ENCODE data around the gene LGR4. TPM values are rescaled to one million over a fixed set of nuclear protein-coding genes. Genes with fewer than 3 reads are reported as not detected.

Gene LGR4
- total RNA-seq, 1 experiment from 2014 or later: 7.1 TPM

DNA sequence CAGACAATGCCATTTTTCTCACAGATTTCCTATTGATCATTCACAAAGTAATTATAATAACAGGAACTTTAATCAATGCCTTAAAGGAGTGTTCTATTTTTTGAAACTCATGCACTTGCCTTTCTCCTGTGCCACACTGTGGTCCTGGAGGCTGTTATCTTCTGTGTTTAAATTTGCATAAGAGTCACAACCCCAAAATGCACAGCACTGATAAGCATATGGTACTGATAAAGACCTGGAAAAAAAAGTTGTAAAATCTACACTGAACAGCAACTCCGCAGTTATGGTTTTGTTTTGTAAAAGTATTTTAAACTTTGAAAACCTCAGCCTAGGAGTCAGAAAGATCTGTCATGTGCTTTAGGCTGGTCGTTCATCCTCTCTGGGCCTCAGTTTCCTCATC lies 100.4 kb downstream of the LGR4 start (continued):
- no peak for TF ChIP-seq POLR2AphosphoS5 (IDR thresholded peaks at IDR 0.05; ENCODE audit: low read depth, low read length)

DNA sequence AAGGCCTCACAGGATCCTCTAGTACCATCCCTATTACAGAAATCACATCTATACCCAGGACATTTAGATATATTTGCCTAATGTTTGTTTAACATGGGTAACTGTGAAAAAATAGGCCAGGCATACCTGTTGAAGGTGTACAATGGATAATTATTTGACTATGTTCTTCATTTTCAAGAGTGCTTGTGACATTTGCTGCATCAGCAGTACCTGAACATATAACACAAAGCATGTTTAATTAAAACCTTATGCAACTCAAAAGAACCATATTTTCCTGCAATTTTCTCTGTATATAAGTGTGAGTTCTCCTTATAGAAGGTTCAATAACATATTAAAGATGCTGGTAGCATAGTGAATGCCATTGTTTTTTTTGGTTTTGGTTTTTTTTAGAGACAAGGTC lies 101.1 kb downstream of the LGR4 start:
- ChIA-PET CTCF (interaction anchor here (1.5 kb wide), 1 partner anchor 13 kb away, joined by 3 read pairs; no protein-coding TSS in a partner anchor), RAD21 (ENCODE audit: low non-redundant PET in 1 of 2, low total read pairs in 2 of 2, uncharacterized antibody in 2 of 2, unreplicated experiment in 2 of 2) (no interaction called here), POLR2A (no interaction called here)
- intact Hi-C loops (cut with micrococcal nuclease): no loop called here
- H3K4me2 ChIP-seq (ENCODE audit: low read length): no peak overlapping the region
- no peak overlapping the region for H3K27ac ChIP-seq (ENCODE audit: low read depth, low read length)
- no peak for TF ChIP-seq TCF7L2 (IDR thresholded peaks at IDR 0.05; ENCODE audit: borderline replicate concordance, extremely low read depth, insufficient read depth, insufficient read length)
- TF ChIP-seq ELF1 (IDR thresholded peaks at IDR 0.05; ENCODE audit: borderline replicate concordance, low read depth): no peak
- no peak for TF ChIP-seq SP1 (IDR thresholded peaks at IDR 0.05; ENCODE audit: low read depth)
- no peak for TF ChIP-seq CEBPB (IDR thresholded peaks at IDR 0.05; ENCODE audit: low read depth)
- TF ChIP-seq EZH2 (IDR thresholded peaks at IDR 0.05): no peak
- no peak for TF ChIP-seq EGR1 (IDR thresholded peaks at IDR 0.05; ENCODE audit: low read depth)
- no peak for TF ChIP-seq SRF (IDR thresholded peaks at IDR 0.05; ENCODE audit: low read depth)
- no peak for TF ChIP-seq FOSL1 (IDR thresholded peaks at IDR 0.05; ENCODE audit: low read depth)
- no peak for TF ChIP-seq YY1 (IDR thresholded peaks at IDR 0.05; ENCODE audit: extremely low read depth, insufficient replicate concordance, low read depth, low read length)
- BruUV-seq (replicated peaks): no TSS peak
- H2AFZ ChIP-seq (ENCODE audit: low read depth, low read length, poor library complexity, severe bottlenecking): no peak overlapping the region
- no peak overlapping the region for H3K4me3 ChIP-seq (replicated peaks in 1 of 2; ENCODE audit: low read depth in 1 of 2, low read length in 2 of 2)
- DNase-seq (ENCODE audit: low read depth, low spot score) (no peak), ATAC-seq (no peak)
- no peaks in the 10 kb centered on the region for H3K9me2 ChIP-seq (ENCODE audit: insufficient read depth)
- no peaks in the 10 kb centered on the region for H3K4me1 ChIP-seq (ENCODE audit: control insufficient read depth in 1 of 2, insufficient read depth in 2 of 2, low read length in 2 of 2)
- H3K9me3 ChIP-seq (ENCODE audit: control insufficient read depth in 1 of 2, insufficient read depth in 1 of 2, low read depth in 1 of 2, low read length in 2 of 2): no peaks in the 10 kb centered on the region
- no peaks in the 10 kb centered on the region for H3K79me2 ChIP-seq (ENCODE audit: insufficient read depth, low read length)
- H3K9ac ChIP-seq (ENCODE audit: low read length): no peak overlapping the region
- H4K20me1 ChIP-seq (ENCODE audit: insufficient read depth): no peaks in the 10 kb centered on the region
- no peaks in the 10 kb centered on the region for H3K27me3 ChIP-seq (ENCODE audit: insufficient read depth, low read length)
- H3K36me3 ChIP-seq (ENCODE audit: control insufficient read depth in 1 of 2, insufficient read depth in 2 of 2, low read length in 2 of 2): no peaks in the 10 kb centered on the region

DNA sequence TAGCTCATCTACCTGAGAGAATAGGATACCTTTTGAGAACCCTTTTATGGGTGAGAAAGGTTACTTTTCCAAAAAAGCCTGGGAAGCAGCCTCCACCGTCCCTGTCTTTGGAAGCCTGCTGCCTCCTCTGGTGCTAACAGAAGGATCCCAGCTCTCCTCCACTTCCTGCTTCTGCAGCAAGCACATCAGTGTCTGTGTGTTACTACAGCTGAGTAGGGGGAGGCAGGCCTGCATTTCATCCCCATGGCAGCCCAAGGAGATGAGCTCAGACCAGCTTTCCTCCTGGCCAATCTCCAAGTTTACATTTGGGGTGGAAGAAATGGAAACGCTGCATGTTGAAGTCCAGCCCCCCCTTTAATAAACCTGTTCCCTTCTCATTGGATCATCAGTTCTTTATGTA lies 102.2 kb downstream of the LGR4 start:
- Histone ChIP-seq H3K4me2 (ENCODE audit: low read length) (no peak overlapping the region), H3K9me2 (ENCODE audit: insufficient read depth) (no peaks in the 10 kb centered on the region), H2AFZ (ENCODE audit: low read depth, low read length, poor library complexity, severe bottlenecking) (no peak overlapping the region), H3K36me3 (ENCODE audit: control insufficient read depth in 1 of 2, insufficient read depth in 2 of 2, low read length in 2 of 2) (no peaks in the 10 kb centered on the region), H3K9ac (ENCODE audit: low read length) (no peak overlapping the region), H3K4me1 (ENCODE audit: control insufficient read depth in 1 of 2, insufficient read depth in 2 of 2, low read length in 2 of 2) (no peaks in the 10 kb centered on the region), H3K27me3 (ENCODE audit: insufficient read depth, low read length) (no peaks in the 10 kb centered on the region), H3K9me3 (ENCODE audit: control insufficient read depth in 1 of 2, insufficient read depth in 1 of 2, low read depth in 1 of 2, low read length in 2 of 2) (no peaks in the 10 kb centered on the region), H3K4me3 (replicated peaks in 1 of 2; ENCODE audit: low read depth in 1 of 2, low read length in 2 of 2) (no peak overlapping the region), H4K20me1 (ENCODE audit: insufficient read depth) (no peaks in the 10 kb centered on the region), H3K79me2 (ENCODE audit: insufficient read depth, low read length) (no peaks in the 10 kb centered on the region), H3K27ac (ENCODE audit: low read depth, low read length) (no peak overlapping the region)
- ChIA-PET RAD21 (ENCODE audit: low non-redundant PET in 1 of 2, low total read pairs in 2 of 2, uncharacterized antibody in 2 of 2, unreplicated experiment in 2 of 2) (no interaction called here), CTCF (no interaction called here), POLR2A (no interaction called here)
- no TSS peak for BruUV-seq (replicated peaks)
- intact Hi-C loops (cut with micrococcal nuclease): no loop called here
- DNase-seq (ENCODE audit: low read depth, low spot score) (no peak), ATAC-seq (no peak)
- no peak for TF ChIP-seq POLR2AphosphoS5 (IDR thresholded peaks at IDR 0.05; ENCODE audit: low read depth, low read length)
- no peak for TF ChIP-seq ZNF274 (IDR thresholded peaks at IDR 0.05; ENCODE audit: low read depth, low read length)
- no peak for TF ChIP-seq TCF7L2 (IDR thresholded peaks at IDR 0.05; ENCODE audit: borderline replicate concordance, extremely low read depth, insufficient read depth, insufficient read length)
- TF ChIP-seq, protein P1, sequence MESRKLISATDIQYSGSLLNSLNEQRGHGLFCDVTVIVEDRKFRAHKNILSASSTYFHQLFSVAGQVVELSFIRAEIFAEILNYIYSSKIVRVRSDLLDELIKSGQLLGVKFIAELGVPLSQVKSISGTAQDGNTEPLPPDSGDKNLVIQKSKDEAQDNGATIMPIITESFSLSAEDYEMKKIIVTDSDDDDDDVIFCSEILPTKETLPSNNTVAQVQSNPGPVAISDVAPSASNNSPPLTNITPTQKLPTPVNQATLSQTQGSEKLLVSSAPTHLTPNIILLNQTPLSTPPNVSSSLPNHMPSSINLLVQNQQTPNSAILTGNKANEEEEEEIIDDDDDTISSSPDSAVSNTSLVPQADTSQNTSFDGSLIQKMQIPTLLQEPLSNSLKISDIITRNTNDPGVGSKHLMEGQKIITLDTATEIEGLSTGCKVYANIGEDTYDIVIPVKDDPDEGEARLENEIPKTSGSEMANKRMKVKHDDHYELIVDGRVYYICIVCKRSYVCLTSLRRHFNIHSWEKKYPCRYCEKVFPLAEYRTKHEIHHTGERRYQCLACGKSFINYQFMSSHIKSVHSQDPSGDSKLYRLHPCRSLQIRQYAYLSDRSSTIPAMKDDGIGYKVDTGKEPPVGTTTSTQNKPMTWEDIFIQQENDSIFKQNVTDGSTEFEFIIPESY (IDR thresholded peaks at IDR 0.05; ENCODE audit: extremely low read depth, insufficient replicate concordance, low read length): no peak
- TF ChIP-seq SIN3A (IDR thresholded peaks at IDR 0.05; ENCODE audit: low read depth): no peak
- TF ChIP-seq, protein P2, sequence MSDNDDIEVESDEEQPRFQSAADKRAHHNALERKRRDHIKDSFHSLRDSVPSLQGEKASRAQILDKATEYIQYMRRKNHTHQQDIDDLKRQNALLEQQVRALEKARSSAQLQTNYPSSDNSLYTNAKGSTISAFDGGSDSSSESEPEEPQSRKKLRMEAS (IDR thresholded peaks at IDR 0.05): no peak
- no peak for TF ChIP-seq EGR1 (IDR thresholded peaks at IDR 0.05; ENCODE audit: low read depth)
- TF ChIP-seq EZH2 (IDR thresholded peaks at IDR 0.05): no peak
